OCI-M2 (cell line): ENCODE measurements around the gene GFAP.
"Not testable (repeated sequence)": the region's sequence is repeated elsewhere in the genome, so short reads cannot be mapped to it uniquely, and the experiment has no call there.

Experiments used
- DNase-seq: peaks from one replicate; lab custom pipeline; 2025; ENCODE audit not compliant: unreplicated experiment; lab: John Stamatoyannopoulos, UW

The GFAP gene

GRCh38 chr17:44915321-44915726 lies at the start of gene GFAP:
TSS of gene GFAP (minus strand) at chr17:44915500. CDS start at chr17:44915486, 14 bp downstream.
- DNase-seq, result no peak

DNA sequence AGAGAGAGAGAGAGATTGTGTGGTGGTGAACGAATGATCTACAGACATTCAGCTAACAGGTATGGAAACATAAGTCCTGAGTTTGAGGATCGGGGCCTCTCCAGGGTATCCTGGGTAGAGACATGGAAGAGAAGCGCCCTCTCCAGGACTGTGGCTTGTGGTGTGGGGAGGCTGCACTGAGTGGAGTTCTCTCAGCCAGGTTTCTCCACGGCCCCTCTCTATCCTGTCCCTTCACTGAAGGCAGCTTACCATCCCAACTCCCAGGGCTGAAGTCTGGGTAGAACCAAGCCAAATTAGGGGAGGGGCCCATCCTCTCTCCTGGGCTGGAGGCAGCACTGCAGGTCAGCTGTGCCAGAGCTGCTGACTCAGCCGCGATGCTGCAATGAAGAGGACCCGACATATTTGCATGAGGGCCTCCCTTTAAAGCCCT lies 46.6 kb upstream of the GFAP start:
- DNase-seq, result no peak

DNA sequence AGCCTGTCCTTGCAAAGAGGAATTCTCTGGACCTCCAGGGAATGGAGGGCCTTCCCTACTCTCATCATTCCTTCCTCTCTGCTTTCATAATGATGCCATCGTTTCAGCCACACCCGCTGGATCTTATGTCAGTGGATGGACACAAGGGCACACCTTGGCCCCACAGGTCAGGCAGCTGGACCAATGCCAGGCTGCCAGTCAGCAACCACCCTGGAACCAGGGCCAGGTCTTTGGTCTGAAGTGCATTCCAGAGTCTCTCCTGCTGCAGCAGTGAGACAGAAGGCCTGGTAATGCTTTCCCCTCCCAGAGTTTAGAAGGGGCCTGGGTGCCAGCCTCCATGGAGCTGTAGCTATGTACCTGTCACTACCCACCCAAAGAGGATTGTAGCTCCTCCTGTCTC lies 45.4 kb upstream of the GFAP start:
- no peak for DNase-seq

DNA sequence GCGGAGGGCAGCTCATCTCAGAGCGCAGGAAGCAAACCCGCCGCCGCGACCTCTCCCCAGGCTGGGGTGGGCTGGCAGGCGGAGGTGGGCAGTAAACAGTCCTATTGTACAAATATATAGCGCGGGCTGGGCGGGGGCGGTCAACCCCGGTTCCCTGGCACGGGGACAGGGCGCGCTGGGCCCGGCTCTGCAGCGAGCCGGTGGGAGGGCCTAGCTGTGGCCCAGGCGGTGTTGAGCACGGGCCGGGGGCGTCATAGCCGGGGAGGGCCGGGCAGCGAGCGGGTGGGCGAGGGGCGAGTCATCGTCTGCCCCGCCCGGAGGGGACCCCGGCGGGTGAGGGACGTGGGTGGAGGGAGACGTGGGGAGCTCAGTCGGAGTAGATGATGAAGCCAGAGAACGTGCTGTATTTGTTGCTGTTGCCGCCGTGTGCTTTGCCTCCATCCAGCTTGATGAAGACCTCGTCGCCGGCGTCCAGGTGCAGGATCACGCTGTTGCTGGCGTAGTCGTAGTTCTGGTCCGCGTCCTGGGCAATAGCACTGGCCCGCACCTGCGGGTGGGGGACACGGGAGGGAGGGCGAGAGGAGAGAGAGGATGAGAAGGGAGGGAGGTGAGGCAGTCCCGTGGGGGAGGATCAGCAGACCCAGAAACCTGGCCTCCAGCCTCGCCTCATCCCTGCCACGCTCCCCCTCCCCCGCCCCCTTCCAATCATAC lies 44.7 kb upstream of the GFAP start:
- DNase-seq, result no peak

- no peak for DNase-seq
Observed at GRCh38 chr17:44956998-44957981, 42.0 kb upstream of the GFAP start.

- DNase-seq, result no peak
Observed at GRCh38 chr17:44955674-44956425, 40.5 kb upstream of the GFAP start.

DNA sequence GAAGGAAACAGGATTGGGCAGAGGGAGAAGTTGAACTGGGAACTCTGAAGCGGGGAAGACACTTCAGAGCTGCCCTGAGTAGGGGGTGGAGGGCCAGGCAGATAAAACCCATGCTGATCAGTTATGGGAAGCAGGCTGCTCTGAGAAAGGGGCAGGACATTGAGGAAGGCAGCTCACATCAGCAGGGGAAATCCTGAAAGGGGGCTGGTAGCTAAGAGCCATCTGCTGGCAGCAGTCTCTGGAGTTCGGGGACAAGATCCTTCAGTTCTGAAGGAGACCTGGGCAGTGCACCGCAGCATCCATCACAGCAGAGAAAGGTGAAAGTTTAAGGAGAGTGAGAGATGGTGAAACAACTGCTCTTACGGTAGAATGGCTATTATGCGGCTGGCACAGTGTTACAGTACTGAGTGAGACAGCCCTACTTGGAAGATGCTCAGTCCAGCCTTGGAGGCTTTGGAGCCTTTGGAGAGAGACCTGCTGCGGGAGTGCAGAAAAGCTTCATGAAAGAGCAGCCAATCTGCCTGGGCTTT lies 37.7 kb upstream of the GFAP start:
- DNase-seq, result no peak

DNA sequence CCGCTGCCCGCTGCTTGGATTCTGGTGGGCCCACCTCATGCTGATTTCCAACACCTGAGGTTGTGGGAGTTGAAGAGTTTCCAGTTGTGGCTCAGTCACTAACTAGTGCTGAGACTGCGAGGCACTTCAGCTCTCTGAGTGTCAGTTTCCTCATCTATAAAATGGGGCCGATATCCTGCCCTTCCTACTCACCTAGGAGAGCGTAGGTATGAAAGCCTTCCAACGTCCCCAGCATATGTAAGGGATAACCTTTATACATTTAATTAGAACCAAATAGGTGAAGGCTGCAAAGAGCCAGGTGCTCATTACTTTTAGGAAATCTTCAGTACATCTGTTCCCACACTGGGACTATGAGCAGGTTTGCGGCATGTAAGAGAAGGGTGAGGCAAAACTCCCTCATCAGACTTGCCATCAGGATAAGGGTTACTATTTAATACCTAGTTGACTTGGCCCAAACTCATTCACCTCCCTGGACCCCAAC lies 33.1 kb upstream of the GFAP start:
- DNase-seq, result no peak

DNA sequence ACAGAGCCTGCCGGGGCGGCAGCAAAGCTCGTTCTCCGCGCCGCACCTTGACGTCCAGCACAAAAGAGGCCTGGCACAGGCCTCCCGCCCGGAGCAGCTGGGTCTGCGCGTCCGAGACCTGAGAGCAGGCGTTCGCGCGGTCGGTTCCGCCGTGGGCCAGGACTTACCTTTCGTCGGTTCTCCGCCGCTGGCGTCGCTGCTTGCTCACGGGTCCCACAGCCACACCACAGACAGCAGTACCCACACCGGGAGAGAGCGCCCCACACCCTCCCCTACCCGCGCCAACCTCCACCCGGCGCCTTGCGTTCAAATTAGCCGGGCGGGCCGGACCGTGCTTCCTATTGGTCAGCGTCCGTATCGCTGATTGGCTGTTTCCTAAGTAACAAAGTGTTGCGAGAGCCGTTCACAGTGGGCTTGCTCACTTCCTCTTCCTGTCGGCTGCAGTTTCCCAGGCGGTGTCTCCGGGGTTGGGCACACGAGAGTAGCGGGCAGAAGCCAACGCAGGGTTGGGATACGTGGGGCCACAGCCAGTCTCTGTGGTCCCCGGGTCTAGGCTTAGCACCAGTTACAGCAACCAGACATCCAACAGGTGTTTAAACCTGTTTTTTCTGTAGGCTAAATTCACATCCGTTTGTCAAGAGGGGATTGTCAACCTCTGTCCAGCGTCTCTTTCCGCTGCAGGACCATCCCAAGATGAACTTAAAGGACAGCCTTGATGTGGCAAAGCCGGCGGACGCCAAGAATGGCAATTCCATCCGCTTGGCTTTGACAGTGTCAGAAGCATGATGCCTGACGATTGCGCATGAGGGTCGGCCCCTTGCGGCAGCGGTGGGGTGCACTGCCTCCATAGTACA lies 32.4 kb upstream of the GFAP start, which contains the start of gene KIF18B:
TSS of gene KIF18B (minus strand) at position 313 of the 854 bp plus-strand sequence. CDS start 11,429 bp downstream, outside the sequence.
- DNase-seq, result peak; percentile 60

- DNase-seq, result not testable (repeated sequence)
Observed at GRCh38 chr17:44945652-44946051, 30.4 kb upstream of the GFAP start.

DNA sequence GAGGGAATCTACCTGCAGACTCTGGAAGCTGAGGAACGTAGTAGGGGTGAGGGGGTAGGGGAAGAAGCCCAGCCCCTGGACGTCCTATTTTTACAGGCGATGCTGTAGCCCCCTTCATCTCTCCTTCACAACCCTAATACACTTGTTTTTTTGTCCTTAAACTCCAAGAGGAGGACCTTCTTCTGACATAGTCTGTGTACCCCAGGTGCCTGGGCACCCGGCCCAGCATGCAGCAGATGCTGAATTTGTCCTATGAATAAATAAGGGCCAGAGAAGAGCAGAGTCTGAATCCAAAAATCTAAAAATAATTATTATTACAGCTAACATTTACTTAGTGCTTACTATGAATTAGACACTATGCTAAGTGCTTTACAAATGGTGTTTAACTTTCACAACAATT lies 27.2 kb upstream of the GFAP start:
- DNase-seq, result no peak

DNA sequence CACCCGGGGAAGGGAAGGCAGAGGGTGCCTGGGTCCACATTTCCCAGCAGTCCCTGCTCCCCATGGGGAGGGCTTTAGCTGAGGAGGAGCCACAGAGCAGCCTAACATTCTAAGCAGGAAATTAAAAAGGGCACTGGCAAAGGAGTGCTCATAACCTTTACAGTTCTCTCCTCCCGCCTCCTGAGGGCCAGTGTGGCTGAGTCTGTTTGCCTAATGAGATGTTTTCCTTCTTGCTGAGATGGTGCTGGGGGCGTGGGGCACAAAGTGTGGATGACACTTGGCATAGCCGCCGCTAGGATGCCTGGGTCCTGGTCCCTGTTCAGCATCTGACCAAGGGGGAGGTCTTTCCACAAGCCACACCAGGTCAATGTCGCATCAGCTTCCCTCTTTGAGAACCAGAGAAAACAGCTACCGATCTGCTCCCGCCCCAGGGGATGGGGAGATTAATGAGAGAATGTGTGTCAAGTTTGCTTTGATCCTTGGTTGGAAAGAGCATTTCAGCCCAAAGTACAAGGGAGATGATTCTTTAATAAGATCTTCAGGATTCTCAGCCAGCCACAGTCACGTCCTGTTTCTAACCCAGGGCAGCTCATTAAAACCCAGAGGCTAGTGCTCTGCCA lies 26.5 kb upstream of the GFAP start:
- no peak for DNase-seq

GRCh38 chr17:44940768-44941167 lies 25.5 kb upstream of the GFAP start:
- DNase-seq, result no peak

DNA sequence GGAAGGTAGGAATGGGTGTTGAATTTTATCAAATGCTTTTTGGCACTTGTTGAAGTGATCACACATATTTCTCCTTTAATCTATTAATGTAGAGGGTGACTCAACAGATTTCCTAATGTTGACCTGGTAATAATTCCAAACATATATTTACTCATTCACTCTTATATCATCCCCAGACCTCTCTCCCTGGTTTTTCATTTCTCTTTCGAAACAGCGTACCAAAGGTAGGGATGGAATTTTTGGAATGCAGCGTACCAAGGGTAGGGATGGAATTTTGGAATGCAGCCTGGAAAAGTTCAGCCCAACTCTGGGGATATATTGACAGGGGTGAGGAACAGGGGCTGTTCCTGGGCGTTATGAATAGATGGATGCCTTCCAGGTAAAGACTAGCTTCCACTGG lies 25.0 kb upstream of the GFAP start:
- DNase-seq, result no peak

DNA sequence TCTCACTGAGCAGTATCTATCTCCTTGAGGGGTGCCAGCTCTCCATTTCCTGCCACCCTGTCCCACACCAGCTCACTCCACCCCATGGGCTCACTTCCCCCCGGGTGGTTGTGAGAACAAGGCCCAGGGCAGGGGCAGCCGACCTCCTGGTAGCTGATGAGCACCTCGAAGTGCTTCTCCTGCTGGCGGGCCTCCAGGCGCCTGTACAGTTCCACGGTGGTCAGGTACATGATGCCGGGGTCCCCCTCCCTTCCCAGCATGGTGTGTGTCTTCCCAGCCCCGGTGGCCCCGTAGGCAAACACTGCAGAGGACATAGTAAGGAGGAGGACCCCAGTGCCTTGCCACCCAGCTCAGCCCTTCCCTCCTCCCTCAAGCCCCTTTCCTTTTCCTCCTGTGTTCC lies 19.8 kb upstream of the GFAP start:
- no peak for DNase-seq

- no peak for DNase-seq
Observed at GRCh38 chr17:44934745-44935105, 19.4 kb upstream of the GFAP start.

DNA sequence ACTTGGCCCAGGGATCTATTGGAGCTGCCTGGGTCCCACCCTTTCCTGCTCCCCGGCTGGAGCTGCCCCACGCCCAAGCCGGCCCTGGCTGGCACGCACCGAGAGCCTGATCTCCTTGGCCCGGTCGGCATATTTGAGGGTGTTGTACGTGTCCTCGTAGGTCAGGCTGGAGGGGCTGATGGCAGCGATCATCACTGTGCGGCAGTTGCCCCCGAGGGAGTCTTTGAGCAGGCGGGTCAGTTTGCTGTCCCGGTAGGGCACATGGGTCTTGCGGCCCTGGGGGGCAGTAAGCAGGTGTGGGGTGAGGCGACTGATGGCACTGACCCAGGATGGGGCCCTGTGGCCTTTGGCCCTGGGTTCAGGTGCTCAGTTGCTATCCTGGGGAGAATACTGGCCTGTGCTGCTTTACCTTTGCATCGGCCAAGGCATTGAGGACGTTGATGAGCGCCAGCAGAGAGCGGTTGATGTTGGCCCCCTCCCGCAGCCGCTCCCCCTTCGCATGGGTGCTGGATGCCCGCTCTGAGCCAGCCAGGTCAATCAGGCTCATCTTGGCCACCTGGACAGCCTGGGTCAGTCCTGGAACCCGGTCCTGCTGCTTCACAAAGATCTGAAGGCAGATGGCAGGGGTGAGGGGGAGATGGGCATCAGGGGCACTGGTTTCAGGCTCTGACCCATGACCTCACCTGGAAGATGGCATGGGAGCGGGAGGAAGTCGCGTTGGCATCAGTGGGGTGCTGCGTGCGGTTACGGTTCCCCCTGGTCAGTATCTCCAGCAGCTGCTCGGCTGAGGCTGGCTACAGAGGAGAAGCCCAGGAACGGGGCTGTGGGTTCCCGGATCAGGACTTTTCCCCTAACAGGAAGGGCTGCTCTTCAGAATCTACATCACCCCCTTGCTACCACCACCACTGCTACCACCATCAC lies 18.8 kb upstream of the GFAP start:
- no peak for DNase-seq

GRCh38 chr17:44932787-44933097 lies 17.4 kb upstream of the GFAP start:
- DNase-seq, result no peak
